SK-N-MC (cell line): Measurements from ENCODE around the gene GIMAP1.
"Not testable (repeated sequence)": the region's sequence is repeated elsewhere in the genome, so short reads cannot be mapped to it uniquely, and the experiment has no call there.

ENCODE experiments used
- EZH2 ChIP-seq: fragments of 200-600 bp; sonication (generic); IDR thresholded peaks from one replicate; pipeline ENCODE4 v1.6.1; 2017; ENCODE audit warnings: antibody characterized with exemption
- POLR2AphosphoS5 ChIP-seq: IDR thresholded peaks from 2 replicates; pipeline ENCODE4 v1.6.1; 2012; ENCODE audit warnings: mild to moderate bottlenecking, low read depth, low read length, borderline replicate concordance

DNA sequence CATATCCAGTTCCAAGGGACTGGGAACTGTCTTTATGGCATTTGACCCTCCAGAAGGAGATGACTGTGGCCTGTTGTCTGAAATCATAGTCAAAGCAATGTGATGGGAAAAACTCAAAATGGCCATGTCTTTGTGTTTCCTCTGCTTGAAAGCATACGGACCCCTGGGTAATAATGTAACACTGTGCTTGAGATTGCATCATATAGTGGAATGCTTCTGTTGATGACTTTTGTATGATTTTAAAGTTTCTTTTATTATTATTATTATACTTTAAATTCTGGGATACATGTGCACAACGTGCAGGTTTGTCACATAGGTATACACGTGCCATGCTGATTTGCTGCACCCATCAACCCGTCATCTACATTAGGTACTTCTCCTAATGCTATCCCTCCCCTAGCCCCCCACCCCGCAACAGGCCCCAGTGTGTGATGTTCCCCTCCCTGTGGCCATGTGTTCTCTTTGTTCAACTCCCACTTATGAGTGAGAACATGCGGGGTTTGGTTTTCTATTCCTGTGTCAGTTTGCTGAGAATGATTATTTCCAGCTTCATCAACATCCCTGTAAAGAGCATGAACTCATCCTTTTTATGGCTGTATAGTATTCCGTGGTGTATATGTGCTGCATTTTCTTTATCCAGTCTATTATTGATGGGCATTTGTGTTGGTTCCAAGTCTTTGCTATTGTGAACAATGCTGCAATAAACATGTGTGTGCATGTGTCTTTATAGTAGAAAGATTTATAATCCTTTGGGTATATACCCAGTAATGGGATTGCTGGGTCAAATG is 44.4 kb upstream of the GIMAP1 start:
- TF ChIP-seq POLR2AphosphoS5, EZH2: not testable (repeated sequence)
